LNCaP clone FGC (cell line): ENCODE data around the gene PCDHGA7.
A peak's percentile ranks its signal among the peaks of the same experiment; 100 is the strongest.
"Not testable (repeated sequence)": the region's sequence is repeated elsewhere in the genome, so short reads cannot be mapped to it uniquely, and the experiment has no call there.

Source experiments
- DNase-seq: peaks from one replicate; pipeline ENCODE4 v3.0.0-alpha.2; 2011; ENCODE audit warnings: low read depth
- H3K4me3 ChIP-seq: 2 replicates; pipeline ENCODE4 v1.5.1; 2011; ENCODE audit warnings: mild to moderate bottlenecking, low read depth, low read length, control low read depth
- TF ChIP-seq, protein P1 (sequence below): IDR thresholded peaks from 2 replicates; pipeline ENCODE4 v1.5.1; 2012; ENCODE audit warnings: mild to moderate bottlenecking; ENCODE audit not compliant: control insufficient read depth, insufficient read depth; ENCODE audit errors: extremely low read depth

Gene PCDHGA7

DNA sequence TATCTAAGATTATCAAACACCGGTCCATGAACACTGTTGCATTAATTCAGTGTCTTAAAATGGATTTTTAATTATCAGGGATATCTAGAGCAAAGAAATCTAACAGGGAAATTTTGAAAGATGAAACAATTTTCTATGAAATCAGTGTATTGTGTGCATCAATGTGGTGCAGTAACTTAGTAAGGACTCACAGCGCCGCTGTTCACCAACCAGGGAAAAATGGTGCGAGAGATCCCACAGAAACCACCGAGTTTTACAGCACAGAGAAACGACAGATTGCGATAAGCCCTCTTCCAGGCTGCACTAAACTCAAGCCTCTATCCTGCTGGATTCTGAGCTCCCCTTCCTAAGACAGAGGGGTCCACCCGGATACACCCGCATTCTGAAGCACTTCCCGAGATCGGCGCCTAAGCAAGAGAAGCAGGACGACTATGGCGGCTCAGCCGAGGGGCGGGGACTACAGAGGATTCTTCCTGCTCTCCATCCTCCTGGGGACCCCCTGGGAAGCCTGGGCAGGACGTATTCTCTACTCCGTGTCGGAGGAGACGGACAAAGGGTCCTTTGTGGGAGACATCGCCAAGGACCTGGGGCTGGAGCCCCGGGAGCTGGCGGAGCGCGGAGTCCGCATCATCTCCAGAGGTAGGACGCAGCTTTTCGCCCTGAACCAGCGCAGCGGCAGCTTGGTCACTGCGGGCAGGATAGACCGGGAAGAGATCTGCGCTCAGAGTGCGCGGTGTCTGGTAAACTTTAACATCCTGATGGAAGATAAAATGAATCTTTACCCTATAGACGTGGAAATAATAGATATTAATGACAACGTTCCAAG, at the start of gene PCDHGA7:
Gene PCDHGA7, plus strand, starts transcription at position 274 of the 826 bp plus-strand sequence. Its CDS starts 158 bp downstream, at position 432.
- H3K4me3 ChIP-seq, result peak within 1 kb of the TSS; percentile 65
- TF ChIP-seq, protein P1, sequence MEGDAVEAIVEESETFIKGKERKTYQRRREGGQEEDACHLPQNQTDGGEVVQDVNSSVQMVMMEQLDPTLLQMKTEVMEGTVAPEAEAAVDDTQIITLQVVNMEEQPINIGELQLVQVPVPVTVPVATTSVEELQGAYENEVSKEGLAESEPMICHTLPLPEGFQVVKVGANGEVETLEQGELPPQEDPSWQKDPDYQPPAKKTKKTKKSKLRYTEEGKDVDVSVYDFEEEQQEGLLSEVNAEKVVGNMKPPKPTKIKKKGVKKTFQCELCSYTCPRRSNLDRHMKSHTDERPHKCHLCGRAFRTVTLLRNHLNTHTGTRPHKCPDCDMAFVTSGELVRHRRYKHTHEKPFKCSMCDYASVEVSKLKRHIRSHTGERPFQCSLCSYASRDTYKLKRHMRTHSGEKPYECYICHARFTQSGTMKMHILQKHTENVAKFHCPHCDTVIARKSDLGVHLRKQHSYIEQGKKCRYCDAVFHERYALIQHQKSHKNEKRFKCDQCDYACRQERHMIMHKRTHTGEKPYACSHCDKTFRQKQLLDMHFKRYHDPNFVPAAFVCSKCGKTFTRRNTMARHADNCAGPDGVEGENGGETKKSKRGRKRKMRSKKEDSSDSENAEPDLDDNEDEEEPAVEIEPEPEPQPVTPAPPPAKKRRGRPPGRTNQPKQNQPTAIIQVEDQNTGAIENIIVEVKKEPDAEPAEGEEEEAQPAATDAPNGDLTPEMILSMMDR, result peak; percentile 57

DNA sequence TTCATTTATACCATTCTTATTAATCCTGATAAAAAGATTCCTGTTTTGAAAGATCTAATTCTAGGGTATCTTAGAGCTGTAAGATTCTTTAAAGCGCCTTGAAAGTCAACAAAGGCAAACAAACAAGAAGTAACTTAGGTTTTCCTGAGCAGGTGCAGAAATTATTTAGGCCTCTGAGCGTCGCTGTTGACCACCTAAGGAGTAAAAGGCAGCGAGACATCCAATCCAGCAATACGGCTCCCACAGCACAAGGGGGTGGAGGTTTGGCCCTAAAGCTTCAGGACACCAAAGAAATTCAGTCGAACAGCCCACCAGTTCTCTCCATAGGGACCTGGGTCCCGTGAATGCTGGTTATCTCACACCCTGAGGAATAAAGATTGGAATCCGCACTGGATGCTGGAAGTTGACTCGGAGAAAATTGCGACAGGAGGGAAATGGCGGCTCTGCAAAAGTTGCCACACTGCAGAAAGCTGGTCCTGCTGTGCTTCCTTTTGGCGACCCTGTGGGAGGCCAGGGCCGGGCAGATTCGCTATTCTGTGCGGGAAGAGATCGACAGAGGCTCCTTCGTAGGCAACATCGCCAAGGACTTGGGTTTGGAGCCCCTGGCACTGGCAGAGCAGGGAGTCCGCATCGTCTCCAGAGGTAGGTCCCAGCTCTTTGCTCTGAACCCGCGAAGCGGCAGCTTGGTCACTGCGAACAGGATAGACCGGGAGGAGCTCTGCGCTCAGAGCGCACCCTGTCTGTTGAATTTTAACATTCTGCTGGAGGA, 43.8 kb upstream of the PCDHGA7 start, which contains the start of gene PCDHGA2:
Gene PCDHGA2, plus strand, starts transcription at position 223 of the 769 bp plus-strand sequence.
- H3K4me3 ChIP-seq, result peak within 1 kb of the TSS; percentile 38
- DNase-seq, result no peak
- TF ChIP-seq, protein P1, result peak; percentile 38; the same call in 1 of the 2 replicates

More for the DNA sequence above, at the start of gene PCDHGA7:
- no peak for DNase-seq

DNA sequence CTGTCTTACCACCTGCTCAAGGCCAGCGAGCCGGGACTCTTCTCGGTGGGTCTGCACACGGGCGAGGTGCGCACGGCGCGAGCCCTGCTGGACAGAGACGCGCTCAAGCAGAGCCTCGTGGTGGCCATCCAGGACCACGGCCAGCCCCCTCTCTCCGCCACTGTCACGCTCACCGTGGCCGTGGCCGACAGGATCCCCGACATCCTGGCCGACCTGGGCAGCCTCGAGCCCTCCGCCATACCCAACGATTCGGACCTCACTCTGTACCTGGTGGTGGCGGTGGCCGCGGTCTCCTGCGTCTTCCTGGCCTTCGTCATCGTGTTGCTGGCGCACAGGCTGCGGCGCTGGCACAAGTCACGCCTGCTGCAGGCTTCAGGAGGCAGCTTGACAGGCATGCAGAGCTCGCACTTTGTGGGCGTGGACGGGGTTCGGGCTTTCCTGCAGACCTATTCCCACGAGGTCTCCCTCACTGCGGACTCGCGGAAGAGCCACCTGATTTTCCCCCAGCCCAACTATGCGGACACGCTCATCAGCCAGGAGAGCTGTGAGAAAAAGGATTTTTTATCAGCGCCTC, 41.7 kb upstream of the PCDHGA7 start:
- not testable (repeated sequence) for DNase-seq

DNA sequence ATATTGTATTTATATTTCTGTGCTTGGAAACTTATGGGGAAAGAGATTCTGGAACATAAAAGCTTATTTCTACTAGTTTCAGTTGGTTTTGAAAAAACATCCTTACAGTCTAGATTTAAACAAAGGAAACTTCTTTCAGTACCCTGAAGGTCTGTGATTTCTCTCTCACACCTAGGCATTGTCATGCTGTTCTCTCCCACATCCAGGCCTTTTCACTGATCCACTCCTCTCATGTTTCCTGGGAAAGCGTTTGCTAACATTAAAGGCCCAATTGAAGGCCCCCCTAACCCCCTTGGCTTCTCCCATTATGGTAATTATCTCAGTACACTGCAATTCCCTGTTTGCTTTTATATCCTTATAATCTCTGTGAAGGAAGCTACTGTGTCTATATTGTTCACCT, 39.8 kb upstream of the PCDHGA7 start:
- DNase-seq, result no peak

More for the DNA sequence above, 41.7 kb upstream of the PCDHGA7 start:
- not testable (repeated sequence) for H3K4me3 ChIP-seq

DNA sequence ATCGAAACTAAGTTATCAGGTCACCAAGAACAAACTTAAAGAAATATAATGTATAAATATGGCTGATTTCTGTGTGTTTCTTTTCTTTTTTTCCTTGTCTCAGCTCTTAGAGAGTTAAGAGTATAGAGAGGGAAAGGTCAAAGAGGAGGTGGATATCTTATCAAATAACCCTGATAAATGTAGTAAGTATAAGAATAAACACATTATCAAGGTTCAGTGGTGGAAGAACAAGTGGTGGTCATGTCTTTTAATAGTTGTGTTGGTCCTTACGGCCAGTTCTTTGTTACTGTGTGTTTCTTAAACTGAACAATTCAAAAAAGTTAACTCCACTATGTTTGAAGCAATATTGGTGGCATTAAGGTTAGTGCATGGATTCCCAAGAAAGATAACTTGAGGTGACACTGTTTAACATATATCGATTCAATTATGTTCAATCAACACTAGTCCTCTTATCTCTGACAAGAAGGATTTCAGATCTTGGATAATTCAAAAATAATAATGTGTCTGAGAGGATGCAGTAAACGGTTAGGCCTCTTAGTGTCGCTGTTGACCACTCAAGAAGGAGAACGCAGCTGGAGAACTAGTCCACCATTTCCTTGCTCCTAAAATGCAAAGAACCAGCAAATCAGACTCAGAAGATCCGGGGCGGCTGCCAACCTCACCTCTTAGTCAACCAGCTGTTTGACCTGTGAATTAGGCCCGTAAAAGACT, 39.1 kb upstream of the PCDHGA7 start, which contains the start of gene PCDHGA3:
Gene PCDHGA3, plus strand, starts transcription at position 588 of the 711 bp plus-strand sequence. CDS start 205 bp downstream, outside the sequence.
- peak within 1 kb of the TSS; percentile 53 for H3K4me3 ChIP-seq
- TF ChIP-seq, protein P1, result peak; percentile 59
- peak; percentile 39 for DNase-seq

More for the DNA sequence above, 39.8 kb upstream of the PCDHGA7 start:
- TF ChIP-seq, protein P1, result no peak
- no peak overlapping the region for H3K4me3 ChIP-seq

DNA sequence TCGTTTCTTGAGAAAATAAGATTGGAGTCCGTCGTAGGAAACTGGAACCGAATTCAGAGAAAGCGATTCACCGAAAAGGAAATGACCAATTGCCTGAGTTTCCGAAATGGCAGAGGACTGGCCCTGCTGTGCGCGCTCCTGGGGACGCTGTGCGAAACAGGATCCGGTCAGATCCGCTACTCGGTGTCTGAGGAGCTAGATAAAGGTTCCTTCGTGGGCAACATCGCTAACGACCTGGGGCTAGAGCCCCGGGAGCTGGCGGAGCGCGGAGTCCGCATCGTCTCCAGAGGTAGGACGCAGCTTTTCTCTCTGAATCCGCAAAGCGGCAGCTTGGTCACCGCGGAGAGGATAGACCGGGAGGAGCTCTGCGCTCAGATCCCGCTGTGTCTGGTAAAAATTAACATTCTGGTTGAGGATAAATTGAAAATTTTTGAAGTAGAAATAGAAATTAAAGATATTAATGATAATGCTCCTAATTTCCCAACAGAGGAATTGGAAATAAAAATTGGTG, 38.5 kb upstream of the PCDHGA7 start:
- H3K4me3 ChIP-seq, result peak overlapping the region; percentile 53
- TF ChIP-seq, protein P1, result no peak
- DNase-seq, result no peak
